Measurements from ENCODE around the gene NOVA1.
A peak's percentile ranks its signal among the peaks of the same experiment; 100 is the strongest.

The NOVA1 gene

DNA sequence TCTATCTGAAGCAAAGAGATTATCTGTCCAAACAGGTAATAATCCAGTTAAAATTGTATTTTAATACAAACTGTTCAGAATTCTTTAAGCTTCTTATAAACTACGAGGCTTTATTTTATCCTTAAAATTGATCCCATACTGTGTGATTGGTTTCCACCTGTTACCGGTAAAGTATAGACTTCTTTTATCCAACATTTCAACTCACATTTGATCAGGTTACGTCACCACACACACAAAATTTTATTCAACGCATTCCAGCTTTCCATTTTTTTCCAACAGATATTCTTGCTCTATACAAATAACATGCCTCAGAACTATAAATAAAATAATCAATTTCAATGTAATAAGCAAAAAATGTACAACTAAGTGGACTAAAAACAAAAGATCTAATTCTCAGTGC, 4.5 kb downstream of the NOVA1 start:
- DNase-seq, result no peak

DNA sequence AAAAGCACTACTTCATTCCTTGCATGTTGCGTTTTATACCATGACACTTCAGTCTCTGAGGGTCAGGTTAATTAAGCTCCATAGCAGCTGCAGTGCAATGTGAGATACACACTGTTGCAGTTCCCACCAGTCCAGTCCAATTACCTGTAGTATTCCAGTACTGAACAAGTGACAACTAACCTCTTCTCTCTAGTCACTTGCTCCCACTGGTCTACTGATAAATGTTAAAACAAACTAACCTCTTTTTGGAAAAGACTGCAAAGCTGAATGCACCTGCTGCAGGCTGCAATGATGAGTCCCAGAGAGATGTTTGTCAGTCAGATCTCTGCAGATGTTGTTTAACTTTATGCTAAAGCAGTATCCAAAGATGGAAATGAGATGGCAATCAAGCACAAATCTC, 7.9 kb downstream of the NOVA1 start:
- DNase-seq, result peak in 2 of 3 experiments; percentile 22 to 40

DNA sequence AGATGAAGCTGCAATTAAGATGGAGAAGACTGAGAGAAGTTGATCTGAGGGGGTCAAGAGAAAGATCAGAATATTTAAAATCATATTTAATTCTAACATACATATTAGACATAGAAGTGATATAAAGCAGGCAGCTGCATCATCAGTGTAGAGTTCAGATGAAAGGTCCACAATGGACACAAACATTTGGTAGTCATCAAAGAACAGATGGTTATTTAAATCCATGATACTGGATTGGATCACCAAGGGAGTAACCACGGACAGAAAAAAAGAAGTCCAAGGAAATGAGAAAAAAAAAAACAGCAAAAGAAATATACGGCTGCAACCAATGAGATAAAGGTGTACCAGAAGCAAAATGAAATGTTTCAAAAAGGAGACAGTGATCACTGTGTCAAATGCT, 20.1 kb downstream of the NOVA1 start:
- no peak for DNase-seq

DNA sequence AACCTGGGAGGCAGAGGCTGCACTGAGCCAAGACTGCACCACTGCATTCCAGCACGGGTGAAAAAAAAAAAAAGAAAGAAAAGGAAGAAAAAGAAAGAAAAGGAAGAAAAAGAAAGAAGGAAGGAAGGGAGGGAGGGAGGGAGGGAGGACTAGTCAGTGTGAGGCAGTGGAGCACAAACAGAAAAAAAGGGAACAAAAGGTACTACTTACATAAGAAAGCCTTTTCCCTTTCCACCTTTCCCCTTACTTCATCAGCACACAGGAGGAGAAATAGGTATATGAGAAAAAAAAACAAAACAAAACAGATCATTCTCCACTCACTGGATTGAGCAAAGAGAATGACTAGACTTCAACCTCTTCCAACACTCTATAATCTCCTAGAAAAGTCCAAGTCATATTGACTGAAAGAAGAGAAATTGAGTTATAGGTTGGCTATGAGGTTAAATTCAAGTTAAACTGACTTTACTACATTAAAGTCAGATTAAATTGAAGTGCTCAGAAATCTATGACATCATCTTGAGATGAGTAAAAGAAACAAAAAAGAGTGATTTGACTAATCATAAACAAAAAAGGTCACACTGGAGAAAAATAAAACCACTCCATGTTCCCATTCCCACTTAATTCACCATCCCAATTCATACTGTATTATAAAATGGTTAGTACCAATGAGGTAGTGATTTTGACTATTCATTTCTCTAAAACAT, 43.6 kb downstream of the NOVA1 start:
- no peak for DNase-seq

DNA sequence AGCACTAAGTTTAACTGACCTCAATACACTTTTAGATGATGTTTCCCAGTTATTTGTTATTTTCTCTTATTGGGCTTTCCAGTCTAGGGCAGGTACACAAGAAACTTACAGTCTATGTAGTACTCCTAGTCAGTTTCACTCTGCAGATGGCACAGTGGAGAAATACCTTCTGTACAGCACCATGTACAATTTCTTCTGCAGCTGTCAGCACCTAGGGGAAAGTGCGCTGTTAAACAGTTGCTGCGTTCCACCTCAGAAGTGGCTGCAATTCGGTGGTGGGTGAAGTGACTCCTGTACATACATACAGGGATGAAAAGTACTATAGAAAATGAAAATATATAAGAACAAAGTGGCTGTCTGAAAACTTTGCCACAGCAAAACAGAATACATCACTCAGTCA, 48.3 kb downstream of the NOVA1 start:
- DNase-seq, result no peak

DNA sequence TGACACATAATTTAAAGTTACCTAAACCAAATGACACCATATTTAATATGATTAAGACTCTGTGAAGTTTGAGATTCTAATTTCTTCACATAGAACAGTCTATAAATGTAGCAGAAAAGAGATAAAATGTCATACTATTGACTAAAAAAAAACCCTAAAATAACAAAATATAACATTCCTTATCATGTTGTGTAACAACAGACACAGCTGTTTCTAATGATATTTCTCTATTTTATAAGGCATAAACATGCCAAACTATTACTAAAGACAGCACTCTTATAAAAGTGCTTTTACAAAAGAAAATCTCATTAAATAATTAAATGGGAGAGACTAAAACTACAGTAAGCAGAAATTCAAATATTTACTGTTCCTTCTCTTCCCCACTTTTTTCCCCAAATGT, 49.4 kb downstream of the NOVA1 start:
- no peak for DNase-seq

DNA sequence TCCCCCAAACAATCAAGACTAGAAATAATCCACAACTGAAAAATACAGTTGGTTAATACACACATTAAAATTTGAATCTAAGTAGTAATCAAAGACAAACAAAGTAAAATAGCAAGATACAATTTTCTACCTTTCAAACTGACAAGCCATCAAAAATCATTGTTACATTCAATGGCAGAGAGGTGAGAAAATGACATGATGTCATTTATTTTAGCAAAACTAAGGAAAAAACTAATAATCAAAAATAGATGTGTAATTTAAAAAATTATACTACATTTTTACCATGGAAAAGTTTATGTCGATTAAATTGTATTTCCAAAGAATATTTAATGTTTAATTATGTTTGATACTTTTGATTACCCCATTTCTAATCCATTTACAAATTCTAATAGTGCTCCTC, 59.7 kb downstream of the NOVA1 start:
- DNase-seq, result no peak

DNA sequence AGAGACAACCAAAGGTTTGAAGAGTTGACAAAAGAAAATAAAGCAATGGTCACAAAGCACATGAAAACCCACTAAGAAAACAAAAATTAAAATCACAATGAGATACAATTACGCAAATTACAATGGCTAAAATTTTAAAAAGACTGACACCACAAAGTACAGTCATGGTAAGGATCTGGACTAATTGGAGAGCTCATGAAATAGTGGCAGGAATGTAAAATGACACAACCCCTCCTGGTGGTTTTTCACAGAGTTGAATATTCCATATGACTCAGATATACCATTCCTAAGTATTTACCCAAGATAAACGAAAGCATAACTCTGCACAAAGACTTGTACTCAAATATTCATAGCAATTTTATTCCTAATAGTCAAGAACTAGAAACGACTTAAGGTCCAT, 65.9 kb downstream of the NOVA1 start:
- peak in 1 of 3 experiments; percentile 8 for DNase-seq

DNA sequence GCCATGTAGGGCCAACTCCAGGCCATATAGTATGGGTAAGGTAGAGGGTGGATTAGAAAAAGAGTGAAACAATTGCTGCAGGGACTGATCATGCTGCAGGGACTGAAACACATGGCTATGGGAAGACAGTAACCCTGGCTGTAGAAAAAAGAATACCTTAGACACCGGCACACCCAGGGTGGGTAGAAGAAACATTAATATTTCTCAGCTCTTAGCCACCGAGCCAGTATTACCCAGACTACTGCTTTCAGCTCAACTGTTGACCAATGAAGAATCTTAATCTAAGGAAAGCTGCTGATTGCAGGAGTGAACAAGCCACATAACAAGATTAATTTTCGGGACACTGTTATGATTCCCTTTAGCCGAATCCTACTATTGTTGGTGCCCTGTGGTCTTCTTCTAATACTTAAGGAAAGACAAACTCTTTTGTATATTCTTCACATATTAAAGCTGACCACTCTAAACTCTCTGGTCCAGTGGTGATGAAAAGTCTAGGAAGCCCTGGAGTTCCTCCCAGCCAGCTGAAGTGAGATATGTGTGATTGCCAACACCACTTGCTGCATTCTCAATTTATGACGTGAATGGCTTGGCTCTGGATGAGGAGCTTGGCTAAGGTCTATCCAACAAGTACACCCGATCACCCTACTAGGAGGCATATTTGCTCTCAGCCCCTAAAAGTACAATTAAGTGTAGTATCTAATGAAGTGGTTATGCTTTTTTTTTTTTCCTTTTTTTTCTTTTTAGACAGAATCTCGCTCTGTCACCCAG, 69.2 kb downstream of the NOVA1 start:
- no peak for DNase-seq

DNA sequence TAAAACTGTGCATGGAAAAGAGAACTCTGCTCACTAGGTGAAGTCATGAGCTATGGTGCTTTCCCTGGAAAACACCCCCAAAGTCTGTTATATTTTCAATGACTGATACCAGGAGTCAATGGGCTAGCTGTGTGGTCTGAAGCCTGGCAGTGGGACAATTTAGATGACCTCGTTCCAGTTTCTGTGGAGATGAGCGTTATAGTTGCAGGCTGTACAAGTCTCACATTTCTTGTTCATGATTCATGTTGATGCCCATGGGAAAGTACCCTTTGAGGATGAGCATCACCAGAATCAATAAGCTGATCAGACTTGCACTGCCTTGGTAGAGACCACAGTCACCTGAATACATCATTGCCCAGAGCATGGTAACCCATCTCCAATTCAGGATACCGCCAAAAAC, 70.7 kb downstream of the NOVA1 start:
- no peak for DNase-seq

DNA sequence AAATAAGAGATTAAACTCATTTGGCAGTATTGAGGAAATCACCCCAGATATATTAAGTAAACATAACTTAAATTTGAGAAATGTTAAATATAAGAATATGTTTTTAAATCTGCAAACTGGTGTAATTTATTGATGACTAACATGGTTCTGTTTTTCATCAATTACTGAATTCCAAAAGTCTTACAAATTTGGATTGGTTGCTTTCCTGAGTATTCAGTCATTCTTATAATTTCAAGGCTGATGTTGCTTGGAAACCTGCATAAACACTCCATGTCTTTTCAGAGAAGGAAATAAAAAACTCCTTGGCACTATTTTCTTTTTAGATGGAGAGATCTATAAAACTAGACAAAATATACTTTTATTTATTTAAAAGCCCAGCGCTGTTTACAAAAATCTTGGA, 71.7 kb downstream of the NOVA1 start:
- no peak for DNase-seq

DNA sequence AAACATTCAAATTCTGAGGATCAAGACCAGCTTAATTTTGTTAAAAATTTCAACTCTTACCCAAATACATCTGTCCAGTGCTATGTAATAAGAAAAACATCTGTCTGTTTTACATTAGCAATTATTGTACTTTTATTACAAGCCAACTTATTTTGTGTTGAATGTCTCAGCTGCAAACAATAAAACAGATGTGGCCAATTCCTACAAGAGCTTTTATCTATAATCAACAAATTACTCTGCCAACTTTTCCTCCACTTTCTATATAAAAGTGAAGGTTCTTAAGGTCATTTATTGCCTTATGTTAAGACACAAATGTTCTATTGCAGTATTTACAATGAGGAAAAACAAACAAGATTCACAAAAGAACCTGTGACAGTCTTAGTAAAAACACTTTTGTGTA, 72.7 kb downstream of the NOVA1 start:
- no peak for DNase-seq

DNA sequence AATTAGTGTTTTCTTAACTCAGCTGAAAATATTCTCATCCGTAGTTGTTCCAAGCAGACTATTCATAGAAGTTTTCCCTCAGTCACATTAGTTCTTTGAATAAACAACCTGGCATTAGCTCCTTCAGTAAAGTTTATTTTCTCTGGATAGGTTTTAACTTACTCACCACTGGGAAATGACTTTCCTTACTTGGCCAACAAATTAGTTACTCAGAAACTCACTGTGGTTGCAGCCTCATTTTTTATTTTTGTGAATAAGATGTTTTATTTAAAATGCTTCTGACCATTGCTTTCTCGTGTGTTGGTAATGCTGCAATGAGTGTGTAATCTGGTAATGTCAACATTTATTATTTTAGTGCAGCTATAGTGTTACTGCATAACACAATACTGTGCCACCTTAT, 74.9 kb downstream of the NOVA1 start:
- no peak for DNase-seq

DNA sequence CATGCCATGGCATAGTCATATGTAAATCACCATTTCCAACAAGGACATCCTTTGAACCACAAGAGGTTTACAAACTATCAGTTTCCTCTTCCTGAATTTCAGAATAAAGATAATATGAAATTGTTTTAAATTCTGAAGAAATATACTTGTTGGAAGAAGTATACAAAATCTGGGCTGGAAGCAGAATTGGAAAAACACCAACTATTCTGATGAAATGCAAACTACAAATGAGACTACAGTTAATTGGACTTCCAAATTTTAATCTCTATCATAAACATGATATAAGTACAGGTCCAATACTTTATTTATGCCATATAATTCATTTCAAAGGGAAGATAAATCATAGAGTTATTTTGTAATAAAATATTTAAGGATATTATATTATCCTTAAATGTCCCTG, 80.1 kb downstream of the NOVA1 start:
- no peak for DNase-seq

DNA sequence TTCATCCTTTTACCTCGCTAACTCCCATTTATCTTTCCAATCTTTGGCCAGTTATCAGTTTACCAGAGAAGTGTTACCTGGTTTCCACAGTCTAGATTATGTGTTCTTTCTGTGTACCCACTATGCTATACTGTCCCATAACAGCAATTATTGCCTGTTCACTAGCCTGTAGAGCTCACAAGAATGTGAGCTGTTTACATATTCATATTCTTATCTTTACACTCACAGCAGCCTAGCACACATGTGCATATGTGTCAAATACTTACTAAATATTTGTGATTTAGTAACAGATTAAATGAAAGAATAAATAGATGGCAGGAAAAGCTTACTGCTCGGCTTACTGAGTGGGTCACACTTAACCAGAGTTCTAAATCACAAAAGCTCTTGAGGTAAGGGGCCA, 97.8 kb downstream of the NOVA1 start:
- no peak for DNase-seq

DNA sequence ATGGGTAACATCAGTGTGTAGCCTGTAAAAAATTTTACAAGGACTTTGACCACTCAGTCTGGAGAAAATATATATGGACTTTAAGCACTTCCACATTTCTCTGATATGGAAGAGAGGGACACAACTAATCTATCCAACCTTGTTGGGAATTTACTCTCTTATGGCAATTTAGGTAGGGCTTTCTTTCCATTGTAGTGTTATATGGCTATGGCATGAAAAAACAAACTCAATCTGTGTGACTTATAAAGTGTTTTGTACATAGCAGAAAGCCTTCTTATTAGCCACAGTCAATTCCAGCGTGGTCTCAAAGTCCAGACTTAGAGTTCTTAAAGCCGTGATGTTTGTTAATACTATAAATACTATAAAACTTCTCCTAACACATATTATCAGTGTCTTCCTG, 98.3 kb downstream of the NOVA1 start:
- no peak for DNase-seq

DNA sequence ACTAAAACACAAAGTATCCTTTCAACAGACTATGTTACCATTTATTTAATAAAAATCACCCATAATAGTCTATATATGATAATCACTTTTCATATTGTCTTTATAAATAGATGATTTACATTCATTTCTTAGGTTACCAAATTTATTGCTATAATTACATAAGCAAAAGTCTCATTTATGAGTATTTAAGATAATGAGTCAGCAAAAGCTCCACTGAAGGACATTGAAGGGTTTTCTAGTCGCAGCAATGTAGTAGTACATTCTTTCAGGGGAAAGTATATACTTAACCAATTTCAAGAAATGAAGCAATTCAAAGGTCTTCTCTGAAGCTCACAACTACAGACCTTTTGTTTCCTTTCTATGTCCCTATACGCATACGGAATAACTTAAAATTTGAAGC, 110.9 kb downstream of the NOVA1 start:
- no peak for DNase-seq

DNA sequence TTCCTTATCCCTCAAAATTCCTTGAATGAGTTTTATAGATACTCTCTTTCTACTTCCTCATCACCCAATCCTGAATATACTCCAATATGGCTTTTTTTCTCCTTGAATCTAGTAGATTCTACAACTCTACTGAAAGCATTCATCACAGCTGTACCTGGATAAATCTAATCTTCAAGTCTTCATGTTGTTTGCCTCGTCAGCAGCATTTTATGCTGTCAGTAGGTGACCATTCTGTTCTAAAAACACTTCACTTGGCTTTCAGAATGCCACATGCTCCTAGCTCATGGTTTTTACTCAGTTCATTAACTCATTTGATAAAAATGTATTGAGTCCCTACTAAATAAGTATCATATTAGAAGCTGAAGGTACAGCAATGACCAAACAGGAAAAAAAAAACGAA, 113.3 kb downstream of the NOVA1 start:
- no peak for DNase-seq

DNA sequence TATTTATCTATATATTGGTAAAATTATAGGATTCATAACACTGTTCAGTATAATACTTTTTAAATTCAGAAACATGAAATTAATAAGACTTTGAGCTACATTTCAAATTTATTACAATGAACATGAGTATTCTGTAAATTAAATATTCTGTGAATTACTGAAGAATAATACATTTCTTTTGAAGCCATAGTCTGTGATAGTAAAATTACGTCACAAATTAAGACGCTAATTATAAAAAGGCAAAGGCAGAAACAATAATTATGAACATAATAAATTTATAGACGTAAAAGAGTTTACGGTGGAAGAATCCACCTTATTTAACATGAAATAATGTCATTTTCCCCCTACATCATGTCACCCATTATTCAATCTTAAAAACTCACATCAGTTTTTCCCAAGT, 118.9 kb downstream of the NOVA1 start:
- DNase-seq, result no peak

DNA sequence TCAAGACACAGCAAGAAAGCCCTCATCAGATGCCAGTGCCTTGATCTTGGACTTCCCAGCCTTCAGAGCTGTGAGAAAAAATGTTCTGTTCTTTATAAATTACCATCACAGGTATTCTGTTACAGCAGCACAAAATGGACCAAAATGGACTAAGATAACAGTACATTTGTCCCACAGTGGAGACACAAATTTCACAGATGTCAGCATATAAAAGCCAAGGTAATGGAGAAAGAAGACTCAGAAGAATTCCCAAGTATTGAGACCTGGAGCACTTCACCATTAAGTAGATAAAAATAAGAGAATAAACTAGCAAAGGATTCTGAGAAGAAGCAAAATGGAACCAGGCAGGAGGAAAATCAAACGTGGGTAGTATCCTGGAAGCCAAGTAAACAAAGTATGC, 131.0 kb downstream of the NOVA1 start:
- DNase-seq, result no peak

DNA sequence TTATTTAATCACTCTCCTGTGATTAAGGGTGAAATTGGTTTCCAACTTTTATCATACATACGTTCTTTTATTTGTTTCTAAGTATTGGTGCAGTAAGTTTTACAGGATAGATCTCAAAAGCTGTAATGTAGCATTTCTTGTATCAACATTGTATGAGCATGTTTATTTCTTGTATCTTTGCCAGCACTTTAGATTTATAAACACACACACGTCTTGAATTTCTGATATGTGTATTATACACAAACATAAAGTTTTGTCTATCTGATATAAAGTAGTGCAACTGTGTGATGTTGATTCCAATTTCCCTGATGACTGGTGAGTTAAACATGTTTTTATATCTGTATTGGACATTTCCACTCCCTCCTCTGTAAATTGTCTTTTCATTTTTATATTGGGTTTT, 134.7 kb downstream of the NOVA1 start:
- no peak for DNase-seq

DNA sequence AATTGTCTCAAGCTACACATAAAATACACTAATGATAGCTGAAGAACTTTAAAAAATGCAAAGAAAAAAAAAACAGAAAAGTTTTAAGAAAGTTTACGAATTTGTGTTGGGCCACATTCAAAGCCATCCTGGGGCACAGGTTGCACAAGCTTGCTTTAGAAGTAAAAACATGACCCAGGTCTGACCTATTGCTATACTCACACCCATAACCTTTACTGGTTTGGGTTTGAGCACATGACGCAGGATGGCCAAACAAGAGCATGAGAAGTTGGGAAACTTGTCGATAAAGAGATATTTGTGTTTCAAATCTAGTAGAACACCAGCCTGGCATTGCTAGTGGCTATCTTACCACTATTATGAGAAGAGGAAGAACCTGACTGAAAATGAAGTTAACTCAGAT, 143.7 kb downstream of the NOVA1 start:
- DNase-seq, result no peak

DNA sequence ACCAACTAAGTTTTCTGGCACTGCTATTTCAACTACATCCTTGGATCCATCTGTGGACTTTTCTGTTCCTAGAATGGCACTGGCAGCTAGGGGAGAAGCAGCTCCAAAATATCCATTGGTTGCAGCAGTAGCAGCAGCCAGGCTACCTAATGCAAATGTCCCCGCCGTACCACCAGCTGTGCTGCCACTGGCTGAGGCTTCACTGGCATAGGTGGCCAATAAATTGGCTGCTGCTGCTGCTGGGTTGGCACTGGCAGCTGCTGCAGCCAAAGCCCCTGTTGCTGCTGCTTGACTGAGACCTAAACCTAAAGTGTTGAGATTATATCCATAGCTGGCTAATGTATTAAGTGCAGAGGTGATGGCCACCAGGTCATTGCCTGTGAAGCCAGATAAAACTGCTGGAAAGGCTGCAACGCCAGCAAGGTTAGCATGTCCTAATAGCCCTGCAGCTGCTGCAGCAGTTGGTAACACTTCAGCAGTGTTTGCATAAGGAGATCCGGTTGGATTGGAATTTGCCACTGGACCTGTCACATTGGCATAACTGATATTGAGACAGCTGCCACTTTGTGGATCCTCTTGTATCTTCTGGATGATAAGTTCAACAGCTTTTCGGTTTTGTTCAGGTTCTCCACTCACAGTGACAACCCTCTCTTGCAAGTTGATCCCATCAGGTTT, 149.5 kb downstream of the NOVA1 start:
- peak; percentile 51 to 82 (median 78) for DNase-seq

DNA sequence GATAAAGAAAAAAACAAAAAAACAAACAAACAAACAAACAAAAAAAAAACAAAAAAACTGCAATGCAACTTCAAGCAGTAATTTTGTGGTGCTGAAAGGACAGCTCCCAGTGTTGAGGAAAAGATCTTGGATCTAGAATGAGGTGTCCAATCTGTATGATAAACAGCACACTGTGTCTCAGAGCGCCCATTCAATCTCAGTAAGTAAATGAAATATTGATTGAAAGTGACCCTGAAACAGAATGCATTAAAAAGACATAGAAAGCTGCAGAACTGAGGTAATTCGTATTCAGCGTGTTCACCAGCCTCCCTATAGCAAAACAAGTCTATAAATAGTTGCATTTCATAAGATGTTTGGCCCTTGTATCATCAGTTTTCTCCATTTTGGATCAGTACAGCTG, 153.0 kb downstream of the NOVA1 start:
- DNase-seq, result no peak
